KOPT-K1 (cell line): ENCODE measurements around the gene CHST13.
A peak's percentile ranks its signal among the peaks of the same experiment; 100 is the strongest.

Experiments
- H3K27ac ChIP-seq: fragments of 200-600 bp; sonication (generic); 2 replicates; pipeline ENCODE4 v1.5.1; 2016; ENCODE audit warnings: antibody characterized with exemption, mild to moderate bottlenecking, low read depth, low read length; ENCODE audit not compliant: poor library complexity, severe bottlenecking
- H3K36me3 ChIP-seq: fragments of 200-600 bp; sonication (generic); 2 replicates; pipeline ENCODE4 v1.5.1; 2017; ENCODE audit warnings: antibody characterized with exemption, mild to moderate bottlenecking, low read length, moderate library complexity; ENCODE audit not compliant: insufficient read depth
- H3K9me3 ChIP-seq: fragments of 200-600 bp; sonication (generic); 2 replicates; pipeline ENCODE4 v1.5.1; 2017; ENCODE audit warnings: antibody characterized with exemption, low read length, mild to moderate bottlenecking; ENCODE audit not compliant: insufficient read depth, poor library complexity, severe bottlenecking

Gene CHST13

GRCh38 chr3:126523745-126524428 lies at the start of gene CHST13:
Gene CHST13 (plus strand): TSS chr3:126524155. CDS start chr3:126524333, 178 bp downstream.
- Histone ChIP-seq H3K27ac (no peak within 1 kb of the TSS), H3K9me3 (no peaks in the 10 kb centered on the region), H3K36me3 (no peaks in the 10 kb centered on the region)

GRCh38 chr3:126474498-126475412 lies 49.2 kb upstream of the CHST13 start:
- Histone ChIP-seq H3K36me3 (peaks cover 40% of the 10 kb centered on the region), H3K9me3 (no peaks in the 10 kb centered on the region), H3K27ac (peak overlapping the region; percentile 75)

- H3K9me3 ChIP-seq = no peaks in the 10 kb centered on the region
- peaks cover 32% of the 10 kb centered on the region for H3K36me3 ChIP-seq
- peak within 1 kb of the TSS; percentile 75 for H3K27ac ChIP-seq
These were observed 48.4 kb upstream of the CHST13 start, which contains the start of gene ZXDC for GRCh38 chr3:126475413-126476114. Gene ZXDC (minus strand): TSS chr3:126475891. CDS start chr3:126475865, 26 bp downstream.

GRCh38 chr3:126476166-126477060 lies 47.5 kb upstream of the CHST13 start:
- no peak overlapping the region for H3K27ac ChIP-seq
- peaks cover 24% of the 10 kb centered on the region for H3K36me3 ChIP-seq
- H3K9me3 ChIP-seq = no peaks in the 10 kb centered on the region

- H3K36me3 ChIP-seq = peaks cover 18% of the 10 kb centered on the region
- no peak overlapping the region for H3K27ac ChIP-seq
- H3K9me3 ChIP-seq = no peaks in the 10 kb centered on the region
These were observed 46.9 kb upstream of the CHST13 start for GRCh38 chr3:126477061-126477380.

- 0 out of 2 replicates have a peak, but pooled peaks cover under 1% of the 10 kb centered on the region for H3K36me3 ChIP-seq
- H3K27ac ChIP-seq = no peak overlapping the region
- H3K9me3 ChIP-seq = no peaks in the 10 kb centered on the region
These were observed 45.2 kb upstream of the CHST13 start for GRCh38 chr3:126478581-126479310.

GRCh38 chr3:126479642-126480041 lies 44.3 kb upstream of the CHST13 start:
- Histone ChIP-seq H3K36me3 (no peaks in the 10 kb centered on the region), H3K9me3 (no peaks in the 10 kb centered on the region), H3K27ac (no peak overlapping the region)

GRCh38 chr3:126480206-126480605 lies 43.7 kb upstream of the CHST13 start:
- Histone ChIP-seq H3K9me3 (no peaks in the 10 kb centered on the region), H3K36me3 (no peaks in the 10 kb centered on the region), H3K27ac (no peak overlapping the region)

- H3K9me3 ChIP-seq = no peaks in the 10 kb centered on the region
- no peaks in the 10 kb centered on the region for H3K36me3 ChIP-seq
- H3K27ac ChIP-seq = no peak overlapping the region
These were observed 43.1 kb upstream of the CHST13 start for GRCh38 chr3:126480861-126481260.

- Histone ChIP-seq H3K9me3 (no peaks in the 10 kb centered on the region), H3K27ac (no peak overlapping the region), H3K36me3 (no peaks in the 10 kb centered on the region)
These were observed 42.0 kb upstream of the CHST13 start for GRCh38 chr3:126481808-126482502.

- Histone ChIP-seq H3K36me3 (no peaks in the 10 kb centered on the region), H3K9me3 (no peaks in the 10 kb centered on the region), H3K27ac (no peak overlapping the region)
These were observed 41.3 kb upstream of the CHST13 start for GRCh38 chr3:126482503-126483255.

- H3K27ac ChIP-seq = no peak overlapping the region
- no peaks in the 10 kb centered on the region for H3K9me3 ChIP-seq
- H3K36me3 ChIP-seq = no peaks in the 10 kb centered on the region
These were observed 40.6 kb upstream of the CHST13 start for GRCh38 chr3:126483321-126483761.

- Histone ChIP-seq H3K36me3 (no peaks in the 10 kb centered on the region), H3K27ac (no peak overlapping the region), H3K9me3 (no peaks in the 10 kb centered on the region)
These were observed 39.8 kb upstream of the CHST13 start for GRCh38 chr3:126484148-126484547.
